ENCODE measurements around the gene BTNL8.

BTNL8 gene

GRCh38 chr5:180950291-180950949 is 51.5 kb downstream of the BTNL8 start:
- H3K4me1 ChIP-seq (ENCODE audit: control insufficient read depth in 1 of 2, insufficient read depth in 1 of 2, low read depth in 1 of 2, low read length in 1 of 2), result no peaks in the 10 kb centered on the region
- H3K27me3 ChIP-seq, result no peaks in the 10 kb centered on the region
- peaks cover 32% of the 10 kb centered on the region for H3K36me3 ChIP-seq
- H3K9me3 ChIP-seq, result no peaks in the 10 kb centered on the region
- H3K4me3 ChIP-seq (ENCODE audit: low read depth in 1 of 2, low read length in 1 of 2), result no peak overlapping the region
- H3K27ac ChIP-seq, result peak overlapping the region; percentile 41
- no peak for TF ChIP-seq CTCF (IDR thresholded peaks at IDR 0.05)

DNA sequence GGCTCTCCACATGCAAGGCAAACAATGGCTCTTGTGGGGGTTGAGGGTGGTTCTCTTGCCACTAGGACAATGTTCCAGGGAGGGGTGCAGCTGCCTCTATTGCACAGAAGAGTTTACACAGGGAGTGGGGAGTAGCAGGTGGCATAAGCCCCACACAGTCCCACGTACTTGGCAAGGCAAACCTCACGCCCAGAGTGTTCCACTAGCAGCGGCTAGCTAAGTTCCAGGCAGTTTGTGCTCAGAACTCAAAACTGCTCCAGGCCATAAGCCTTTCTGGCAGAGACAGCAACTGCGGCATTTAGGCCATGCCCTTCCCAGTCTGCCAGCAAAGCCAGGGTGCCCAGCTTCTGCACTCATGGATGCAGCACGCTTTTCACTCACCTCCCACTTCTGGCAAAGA is 60.7 kb downstream of the BTNL8 start:
- H3K36me3 ChIP-seq, result no peaks in the 10 kb centered on the region
- TF ChIP-seq CTCF (IDR thresholded peaks at IDR 0.05), result no peak
- no peak overlapping the region for H3K4me3 ChIP-seq (ENCODE audit: low read depth in 1 of 2, low read length in 1 of 2)
- H3K27ac ChIP-seq, result no peak overlapping the region
- H3K27me3 ChIP-seq, result peaks cover 13% of the 10 kb centered on the region
- H3K9me3 ChIP-seq, result no peaks in the 10 kb centered on the region
- H3K4me1 ChIP-seq (ENCODE audit: control insufficient read depth in 1 of 2, insufficient read depth in 1 of 2, low read depth in 1 of 2, low read length in 1 of 2), result no peaks in the 10 kb centered on the region

DNA sequence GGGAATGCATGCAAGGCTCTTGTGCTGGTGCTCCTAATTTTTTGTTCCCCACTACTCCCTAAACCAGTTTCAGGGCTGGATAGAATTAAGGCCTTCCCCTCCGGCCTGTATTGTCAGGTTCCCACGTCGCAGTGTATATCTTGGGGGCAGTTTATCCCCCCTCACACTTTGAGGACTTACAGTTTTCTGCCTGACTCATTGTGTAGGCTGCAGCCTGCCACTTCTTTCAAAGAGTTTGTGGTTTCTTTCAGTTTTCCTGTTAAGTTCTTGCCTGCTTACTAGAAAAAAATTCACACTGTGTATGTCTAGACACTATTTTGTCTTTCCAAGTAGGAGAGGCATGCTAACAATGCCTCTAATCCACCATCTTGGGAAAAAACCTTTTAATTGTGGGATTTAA is 61.2 kb downstream of the BTNL8 start:
- no peak for TF ChIP-seq CTCF (IDR thresholded peaks at IDR 0.05)
- Histone ChIP-seq H3K36me3 (no peaks in the 10 kb centered on the region), H3K4me1 (ENCODE audit: control insufficient read depth in 1 of 2, insufficient read depth in 1 of 2, low read depth in 1 of 2, low read length in 1 of 2) (no peaks in the 10 kb centered on the region), H3K27me3 (peaks cover 13% of the 10 kb centered on the region), H3K9me3 (no peaks in the 10 kb centered on the region), H3K4me3 (ENCODE audit: low read depth in 1 of 2, low read length in 1 of 2) (no peak overlapping the region), H3K27ac (no peak overlapping the region)

GRCh38 chr5:180969406-180969805 is 70.4 kb downstream of the BTNL8 start:
- TF ChIP-seq CTCF (IDR thresholded peaks at IDR 0.05), result no peak
- Histone ChIP-seq H3K36me3 (no peaks in the 10 kb centered on the region), H3K27me3 (no peaks in the 10 kb centered on the region), H3K4me3 (ENCODE audit: low read depth in 1 of 2, low read length in 1 of 2) (no peak overlapping the region), H3K27ac (no peak overlapping the region), H3K4me1 (ENCODE audit: control insufficient read depth in 1 of 2, insufficient read depth in 1 of 2, low read depth in 1 of 2, low read length in 1 of 2) (no peaks in the 10 kb centered on the region), H3K9me3 (no peaks in the 10 kb centered on the region)

DNA sequence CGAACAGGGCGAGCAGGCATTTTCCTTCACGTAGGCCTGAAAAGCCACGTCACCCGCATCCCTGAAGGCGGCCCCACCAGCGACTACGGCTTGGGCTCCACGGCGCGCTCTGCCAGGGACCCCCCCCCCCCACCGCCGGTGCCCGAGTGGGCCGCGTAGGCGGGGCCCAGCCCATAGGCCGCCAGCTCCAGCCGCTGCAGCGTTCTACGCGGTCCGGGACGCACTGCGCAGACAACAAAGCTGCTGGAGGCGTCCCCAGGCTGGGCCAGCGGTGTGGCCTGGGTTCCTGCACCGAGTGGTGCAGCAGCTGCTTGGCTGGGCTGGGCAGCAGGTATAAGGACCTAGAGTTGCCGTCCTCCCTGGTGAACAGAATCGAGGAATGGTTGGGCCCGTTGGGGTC is 71.4 kb downstream of the BTNL8 start:
- Histone ChIP-seq H3K27me3 (no peaks in the 10 kb centered on the region), H3K4me1 (ENCODE audit: control insufficient read depth in 1 of 2, insufficient read depth in 1 of 2, low read depth in 1 of 2, low read length in 1 of 2) (peaks cover 0 to 1% of the 10 kb centered on the region in 2 experiments), H3K9me3 (no peaks in the 10 kb centered on the region), H3K27ac (no peak overlapping the region), H3K36me3 (no peaks in the 10 kb centered on the region), H3K4me3 (ENCODE audit: low read depth in 1 of 2, low read length in 1 of 2) (no peak overlapping the region)
- TF ChIP-seq CTCF (IDR thresholded peaks at IDR 0.05), result no peak
